ENCODE results near the gene VSTM5.

The VSTM5 gene

DNA sequence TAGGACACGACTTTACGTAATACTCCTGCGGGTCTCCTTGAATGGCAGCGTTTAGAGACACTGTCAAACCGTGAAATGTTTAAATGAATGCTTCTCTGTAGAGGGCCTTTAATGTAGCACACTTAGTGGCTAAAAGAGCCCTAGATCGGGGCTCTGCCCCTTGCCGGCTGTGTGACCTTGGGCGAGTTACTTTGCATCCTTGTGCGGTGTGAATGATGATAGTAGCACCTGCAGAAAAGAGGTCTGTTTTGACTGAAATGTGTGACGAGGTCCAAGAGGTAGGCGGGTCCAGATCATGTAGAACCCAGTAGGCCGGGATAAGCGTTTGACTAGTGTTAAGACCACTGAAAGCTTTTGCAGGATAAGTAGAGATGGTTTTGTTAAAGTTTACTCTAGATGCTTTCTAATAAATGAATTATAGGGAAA is 65.5 kb downstream of the VSTM5 start:
- TF ChIP-seq, protein P1, sequence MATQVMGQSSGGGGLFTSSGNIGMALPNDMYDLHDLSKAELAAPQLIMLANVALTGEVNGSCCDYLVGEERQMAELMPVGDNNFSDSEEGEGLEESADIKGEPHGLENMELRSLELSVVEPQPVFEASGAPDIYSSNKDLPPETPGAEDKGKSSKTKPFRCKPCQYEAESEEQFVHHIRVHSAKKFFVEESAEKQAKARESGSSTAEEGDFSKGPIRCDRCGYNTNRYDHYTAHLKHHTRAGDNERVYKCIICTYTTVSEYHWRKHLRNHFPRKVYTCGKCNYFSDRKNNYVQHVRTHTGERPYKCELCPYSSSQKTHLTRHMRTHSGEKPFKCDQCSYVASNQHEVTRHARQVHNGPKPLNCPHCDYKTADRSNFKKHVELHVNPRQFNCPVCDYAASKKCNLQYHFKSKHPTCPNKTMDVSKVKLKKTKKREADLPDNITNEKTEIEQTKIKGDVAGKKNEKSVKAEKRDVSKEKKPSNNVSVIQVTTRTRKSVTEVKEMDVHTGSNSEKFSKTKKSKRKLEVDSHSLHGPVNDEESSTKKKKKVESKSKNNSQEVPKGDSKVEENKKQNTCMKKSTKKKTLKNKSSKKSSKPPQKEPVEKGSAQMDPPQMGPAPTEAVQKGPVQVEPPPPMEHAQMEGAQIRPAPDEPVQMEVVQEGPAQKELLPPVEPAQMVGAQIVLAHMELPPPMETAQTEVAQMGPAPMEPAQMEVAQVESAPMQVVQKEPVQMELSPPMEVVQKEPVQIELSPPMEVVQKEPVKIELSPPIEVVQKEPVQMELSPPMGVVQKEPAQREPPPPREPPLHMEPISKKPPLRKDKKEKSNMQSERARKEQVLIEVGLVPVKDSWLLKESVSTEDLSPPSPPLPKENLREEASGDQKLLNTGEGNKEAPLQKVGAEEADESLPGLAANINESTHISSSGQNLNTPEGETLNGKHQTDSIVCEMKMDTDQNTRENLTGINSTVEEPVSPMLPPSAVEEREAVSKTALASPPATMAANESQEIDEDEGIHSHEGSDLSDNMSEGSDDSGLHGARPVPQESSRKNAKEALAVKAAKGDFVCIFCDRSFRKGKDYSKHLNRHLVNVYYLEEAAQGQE (IDR thresholded peaks at IDR 0.05; ENCODE audit: insufficient read depth in 1 of 2, low read depth in 2 of 2, low read length in 2 of 2), result no peak
- no peak for TF ChIP-seq FOXP2 (optimal IDR thresholded peaks at IDR 0.05; ENCODE audit: borderline replicate concordance, extremely low read depth, extremely low read length, insufficient read depth)

DNA sequence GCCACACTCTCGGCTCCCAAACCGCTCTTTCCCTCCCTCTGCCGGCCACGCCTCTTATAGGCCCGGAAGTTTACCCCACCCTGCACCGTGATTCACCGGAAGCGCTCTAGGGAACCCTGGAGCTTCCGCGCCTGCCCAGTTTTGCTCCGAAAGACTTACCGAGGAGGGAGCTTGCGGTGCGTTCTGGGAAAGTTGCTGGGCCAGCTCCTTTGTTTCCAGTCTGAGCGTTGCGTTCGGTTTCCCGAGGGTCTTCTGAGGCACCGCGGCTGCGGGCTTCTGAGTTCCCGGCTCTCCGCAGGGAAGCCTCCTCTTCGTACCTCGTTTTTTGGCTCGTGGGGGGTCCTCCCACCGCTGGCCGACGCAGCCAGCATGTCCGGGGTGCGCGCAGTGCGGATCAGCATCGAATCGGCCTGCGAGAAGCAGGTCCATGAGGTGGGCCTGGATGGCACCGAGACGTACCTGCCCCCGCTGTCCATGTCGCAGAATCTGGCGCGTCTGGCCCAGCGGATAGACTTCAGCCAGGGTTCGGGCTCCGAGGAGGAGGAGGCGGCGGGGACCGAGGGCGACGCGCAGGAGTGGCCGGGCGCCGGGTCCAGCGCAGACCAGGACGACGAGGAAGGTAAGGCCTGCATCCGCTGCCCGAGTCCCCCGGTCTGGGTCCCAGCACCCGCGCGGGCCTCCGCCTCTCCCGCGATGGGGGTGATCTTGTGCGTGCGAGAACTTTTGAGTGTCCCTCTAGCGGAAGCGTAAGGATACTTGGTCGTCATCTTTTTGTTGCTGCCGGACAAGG is 66.1 kb downstream of the VSTM5 start, which contains the start of gene MED17:
MED17 (plus strand) TSS at position 138 of the 790 bp plus-strand sequence; CDS start at position 370, 232 bp downstream.
- TF ChIP-seq SIN3A (IDR thresholded peaks at IDR 0.05; ENCODE audit: borderline replicate concordance, insufficient read depth, low read length), result no peak; the same call in none of the 2 replicates
- peak; percentile 94 for TF ChIP-seq FOXP2 (optimal IDR thresholded peaks at IDR 0.05; ENCODE audit: borderline replicate concordance, extremely low read depth, extremely low read length, insufficient read depth)
- TF ChIP-seq TAF1 (IDR thresholded peaks at IDR 0.05; ENCODE audit: borderline replicate concordance, insufficient read depth, low read length), result peak; percentile 96
- TF ChIP-seq, protein P1 (IDR thresholded peaks at IDR 0.05; ENCODE audit: insufficient read depth in 1 of 2, low read depth in 2 of 2, low read length in 2 of 2), result 0 out of 4 replicates have a peak, but pooled peaks of 1 of the 2 experiments have one; percentile 3
- TF ChIP-seq POLR2AphosphoS5 (IDR thresholded peaks at IDR 0.05; ENCODE audit: low read depth, low read length), result peak; percentile 99

DNA sequence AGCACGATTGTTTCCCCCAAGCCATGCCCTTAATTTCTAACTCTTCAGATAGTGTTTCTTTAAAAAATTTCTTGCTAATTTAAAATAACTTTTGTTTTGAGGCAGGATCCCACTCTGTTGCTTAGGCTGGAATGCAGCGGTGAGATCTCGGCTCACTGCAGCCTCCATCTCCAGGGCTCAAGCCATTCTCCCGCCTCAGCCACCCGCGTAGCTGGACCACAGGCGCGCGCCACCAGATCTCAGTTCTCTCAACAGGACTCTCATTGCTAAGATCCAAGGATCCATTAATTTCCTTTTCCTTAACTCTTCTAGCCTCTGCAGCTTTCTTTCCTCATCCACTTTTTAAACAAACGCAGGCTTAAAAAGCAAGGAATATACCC is 66.7 kb downstream of the VSTM5 start:
- TF ChIP-seq TAF1 (IDR thresholded peaks at IDR 0.05; ENCODE audit: borderline replicate concordance, insufficient read depth, low read length) (no peak), SIN3A (IDR thresholded peaks at IDR 0.05; ENCODE audit: borderline replicate concordance, insufficient read depth, low read length) (0 out of 2 replicates have a peak, but pooled peaks have one; percentile 4)

DNA sequence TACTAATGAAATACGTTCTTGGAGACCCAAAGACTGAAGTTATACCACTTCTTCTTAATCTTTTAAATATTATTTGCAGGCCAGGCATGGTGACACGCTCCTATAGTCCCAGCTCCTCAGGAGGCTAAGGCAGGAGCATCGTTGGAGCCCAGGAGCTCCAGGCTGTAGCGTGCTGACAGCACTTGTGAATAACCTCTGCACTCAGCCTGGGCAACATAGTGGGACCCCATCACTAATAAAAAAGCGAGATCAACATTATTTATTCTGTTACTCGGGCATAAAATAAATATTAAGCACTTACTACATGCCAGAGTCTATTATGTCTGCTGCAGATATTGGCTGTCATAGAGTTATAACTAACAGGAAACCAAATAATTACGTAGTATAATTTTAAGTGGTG is 67.1 kb downstream of the VSTM5 start:
- TF ChIP-seq FOXP2 (optimal IDR thresholded peaks at IDR 0.05; ENCODE audit: borderline replicate concordance, extremely low read depth, extremely low read length, insufficient read depth) (no peak), SIN3A (IDR thresholded peaks at IDR 0.05; ENCODE audit: borderline replicate concordance, insufficient read depth, low read length) (no peak), POLR2AphosphoS5 (IDR thresholded peaks at IDR 0.05; ENCODE audit: low read depth, low read length) (no peak), TAF1 (IDR thresholded peaks at IDR 0.05; ENCODE audit: borderline replicate concordance, insufficient read depth, low read length) (no peak)
- TF ChIP-seq, protein P1 (IDR thresholded peaks at IDR 0.05; ENCODE audit: insufficient read depth in 1 of 2, low read depth in 2 of 2, low read length in 2 of 2), result no peak

DNA sequence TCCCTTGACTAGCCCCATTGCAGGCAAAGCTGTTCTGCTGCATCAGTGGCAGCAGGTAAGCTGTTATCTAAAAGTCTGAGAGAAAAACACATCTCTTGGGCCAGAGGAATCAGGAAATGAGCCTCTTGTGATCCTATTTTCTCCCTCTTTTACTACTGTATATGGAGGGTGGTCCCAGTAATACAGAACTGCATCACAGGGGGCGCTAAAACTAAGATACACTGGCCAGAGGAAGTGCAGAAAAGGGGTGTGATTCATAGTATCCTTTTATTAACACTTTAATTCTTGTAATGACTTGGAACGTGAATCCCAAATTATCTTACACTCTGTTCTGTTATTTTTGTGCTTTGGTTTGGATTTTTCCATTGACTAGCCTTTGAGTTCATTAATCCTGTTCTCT is 75.1 kb downstream of the VSTM5 start:
- TF ChIP-seq TAF1 (IDR thresholded peaks at IDR 0.05; ENCODE audit: borderline replicate concordance, insufficient read depth, low read length) (no peak), FOXP2 (optimal IDR thresholded peaks at IDR 0.05; ENCODE audit: borderline replicate concordance, extremely low read depth, extremely low read length, insufficient read depth) (no peak), SIN3A (IDR thresholded peaks at IDR 0.05; ENCODE audit: borderline replicate concordance, insufficient read depth, low read length) (no peak), POLR2AphosphoS5 (IDR thresholded peaks at IDR 0.05; ENCODE audit: low read depth, low read length) (no peak)
- TF ChIP-seq, protein P1 (IDR thresholded peaks at IDR 0.05; ENCODE audit: insufficient read depth in 1 of 2, low read depth in 2 of 2, low read length in 2 of 2), result no peak
